GM12872 (cell line): ENCODE data around the gene INSL3.

ENCODE experiments used
- CTCF ChIP-seq: IDR thresholded peaks from 3 replicates; pipeline ENCODE4 v1.5.1; 2011; ENCODE audit warnings: low read depth, mild to moderate bottlenecking, low read length, moderate library complexity; ENCODE audit not compliant: insufficient read depth

INSL3 gene

GRCh38 chr19:17854061-17854460 is 32.7 kb upstream of the INSL3 start:
- no peak for TF ChIP-seq CTCF

- no peak for TF ChIP-seq CTCF
Observed at GRCh38 chr19:17848595-17849292, 27.4 kb upstream of the INSL3 start.

- TF ChIP-seq CTCF, result no peak
Observed at GRCh38 chr19:17847538-17848366, 26.4 kb upstream of the INSL3 start, which contains the start of gene JAK3. Gene JAK3, minus strand, starts transcription at chr19:17847982. Its CDS starts 3,565 bp downstream, at chr19:17844417.

GRCh38 chr19:17846146-17846545 is 24.8 kb upstream of the INSL3 start:
- TF ChIP-seq CTCF, result no peak

GRCh38 chr19:17843908-17844490 is 22.7 kb upstream of the INSL3 start:
- TF ChIP-seq CTCF, result no peak

GRCh38 chr19:17843292-17843827 is 22.0 kb upstream of the INSL3 start:
- TF ChIP-seq CTCF, result no peak
